CD14-positive monocyte (primary cell): Measurements from ENCODE around the gene WDR91. TPM values are rescaled to one million over a fixed set of nuclear protein-coding genes. Genes with fewer than 3 reads are reported as not detected.
A peak's percentile ranks its signal among the peaks of the same experiment; 100 is the strongest.

ENCODE experiments used
- DNase-seq, 3 donors: peaks; one replicate each; pipeline ENCODE4 v3.0.0-alpha.2; 2011 to 2022
- H2AFZ ChIP-seq: 2 replicates; pipeline ENCODE4 v1.6.0; 2012; ENCODE audit warnings: mild to moderate bottlenecking, low read depth, low read length, inconsistent platforms; ENCODE audit not compliant: insufficient read depth, poor library complexity, severe bottlenecking
- H3K27ac ChIP-seq, 2 donors: 1 replicate in 1 of 2; 2 replicates in 1 of 2; pipeline ENCODE4 v1.5.1; 2012 to 2013; ENCODE audit warnings: low read length in 2 of 2, control low read depth in 1 of 2, inconsistent platforms in 1 of 2, low read depth in 1 of 2, mild to moderate bottlenecking in 1 of 2
- H3K27me3 ChIP-seq, 2 donors: one replicate each; pipeline versions ENCODE4 v1.6.0 to v1.6.1; 2011 to 2013; ENCODE audit warnings: low read length in 2 of 2; ENCODE audit not compliant: control insufficient read depth in 2 of 2, insufficient read depth in 2 of 2
- H3K36me3 ChIP-seq, 2 donors: replicated peaks in 1 of 2; 1 replicate in 1 of 2; 2 replicates in 1 of 2; pipeline versions ENCODE4 v1.5.1 to v1.6.1; 2012 to 2013; ENCODE audit warnings: low read length in 2 of 2, control low read depth in 1 of 2, inconsistent platforms in 1 of 2, mild to moderate bottlenecking in 1 of 2; ENCODE audit not compliant: insufficient read depth in 2 of 2, control insufficient read depth in 1 of 2
- H3K4me1 ChIP-seq, 2 donors: 1 replicate in 1 of 2; 2 replicates in 1 of 2; pipeline versions ENCODE4 v1.5.1 to v1.6.1; 2012 to 2013; ENCODE audit warnings: low read length in 2 of 2, control low read depth in 1 of 2, inconsistent platforms in 1 of 2, mild to moderate bottlenecking in 1 of 2, moderate library complexity in 1 of 2; ENCODE audit not compliant: insufficient read depth in 2 of 2, control insufficient read depth in 1 of 2
- H3K4me2 ChIP-seq: replicated peaks from 2 replicates; pipeline ENCODE3; 2012; ENCODE audit warnings: low read length, moderate library complexity, mild to moderate bottlenecking; ENCODE audit not compliant: poor library complexity, severe bottlenecking; ENCODE audit errors: extremely low read depth
- H3K4me3 ChIP-seq, 3 experiments: fragments of 200-600 bp in 1 of 3; sonication (generic) in 1 of 3; replicated peaks in 1 of 3; 1 replicate in 2 of 3; 2 replicates in 1 of 3; pipeline ENCODE4 v1.5.1; 2011 to 2013; ENCODE audit warnings: low read length in 3 of 3, mild to moderate bottlenecking in 3 of 3, control low read depth in 2 of 3, low read depth in 2 of 3, inconsistent platforms in 1 of 3, moderate library complexity in 1 of 3
- H3K79me2 ChIP-seq: 2 replicates; pipeline ENCODE4 v1.6.0; 2012; ENCODE audit warnings: mild to moderate bottlenecking, control low read depth, inconsistent platforms, low read length, moderate library complexity; ENCODE audit not compliant: insufficient read depth
- H3K9ac ChIP-seq: 2 replicates; pipeline ENCODE4 v1.6.0; 2017; ENCODE audit warnings: low read length, mild to moderate bottlenecking; ENCODE audit not compliant: insufficient read depth, poor library complexity, severe bottlenecking
- H3K9me3 ChIP-seq, 2 donors: replicated peaks in 1 of 2; 1 replicate in 1 of 2; 2 replicates in 1 of 2; pipeline versions ENCODE4 v1.5.1 to v1.6.1; 2012 to 2013; ENCODE audit warnings: low read length in 2 of 2, control low read depth in 1 of 2; ENCODE audit not compliant: control insufficient read depth in 1 of 2, insufficient read depth in 1 of 2
- H4K20me1 ChIP-seq: 2 replicates; pipeline ENCODE4 v1.6.0; 2012; ENCODE audit warnings: mild to moderate bottlenecking, low read length, control low read depth, moderate library complexity; ENCODE audit not compliant: insufficient read depth
- H3K27ac Mint-ChIP-seq, 7 donors: one replicate each; pipeline ENCODE4 v1.8.0; 2020; ENCODE audit warnings: mild to moderate bottlenecking in 7 of 7, mixed read lengths in 7 of 7, moderate library complexity in 6 of 7, inconsistent platforms in 2 of 7
- H3K27me3 Mint-ChIP-seq, 3 donors: one replicate each; pipeline ENCODE4 v1.8.0; 2021 to 2022; ENCODE audit warnings: low read depth in 3 of 3, mild to moderate bottlenecking in 3 of 3, mixed read lengths in 3 of 3, moderate library complexity in 3 of 3, inconsistent platforms in 1 of 3
- H3K36me3 Mint-ChIP-seq, 2 donors: one replicate each; pipeline ENCODE4 v1.8.0; 2020; ENCODE audit warnings: mixed read lengths in 2 of 2, inconsistent platforms in 1 of 2, mild to moderate bottlenecking in 1 of 2
- H3K4me1 Mint-ChIP-seq: one replicate; pipeline ENCODE4 v1.8.0; 2020; ENCODE audit warnings: mild to moderate bottlenecking, mixed read lengths
- H3K4me3 Mint-ChIP-seq, 2 donors: one replicate each; pipeline ENCODE4 v1.8.0; 2020; ENCODE audit warnings: mild to moderate bottlenecking in 2 of 2, mixed read lengths in 2 of 2, moderate library complexity in 1 of 2
- H3K9me3 Mint-ChIP-seq, 7 donors: one replicate each; pipeline ENCODE4 v1.8.0; 2020 to 2022; ENCODE audit warnings: mixed read lengths in 7 of 7, mild to moderate bottlenecking in 6 of 7, moderate library complexity in 6 of 7, inconsistent platforms in 2 of 7
- CTCF ChIP-seq: fragments of 200-600 bp; IDR thresholded peaks from one replicate; pipeline ENCODE4 v1.8.0; 2022; ENCODE audit warnings: antibody characterized with exemption, mild to moderate bottlenecking
- WGBS: methylation state at CpG from one replicate; pipeline ENCODE4 v1.1.5; 2013; ENCODE audit warnings: missing lambda C conversion rate; ENCODE audit not compliant: insufficient coverage; 5-methylcytosine and 5-hydroxymethylcytosine counted together
- intact Hi-C, 2 donors: fragments of 100-400 bp; cut with micrococcal nuclease; formaldehyde crosslinking; loops; one replicate each; pipeline versions ENCODE4 v1.15.0 to v1.15.1; 2023
- polyA plus RNA-seq, 3 donors: library from polyadenylated mRNA; depleted of rRNA in 1 of 3; unstranded in 2 of 3; stranded (reverse) in 1 of 3; fragments of 300-500 nt in 2 of 3; fragments of >200 nt in 1 of 3; fragmentation: Illumina TruSeq in 2 of 3; gene quantifications; 1 replicate in 2 of 3; 2 replicates in 1 of 3; pipeline ENCODE4 v1.2.3, GENCODE V29; 2012 to 2021

Gene WDR91
- polyA plus RNA-seq, 3 donors: 2.5 to 35.0 (median 3.9) TPM

GRCh38 chr7:135150072-135150782 is 61.1 kb downstream of the WDR91 start:
- Histone ChIP-seq H3K4me2 (peak overlapping the region; percentile 77), H3K79me2 (peaks cover 58% of the 10 kb centered on the region), H3K36me3 (no peaks in the 10 kb centered on the region), H3K9ac (peak overlapping the region; percentile 75), H2AFZ (no peak overlapping the region), H3K4me3 (peak overlapping the region in 2 of 3 experiments; percentile 2 to 81), H3K4me1 (peaks cover 52 to 60% of the 10 kb centered on the region in 2 donors), H4K20me1 (no peaks in the 10 kb centered on the region), H3K9me3 (no peaks in the 10 kb centered on the region), H3K27me3 (no peaks in the 10 kb centered on the region), H3K27ac (peak overlapping the region; percentile 88 to 99)
- Mint-ChIP-seq H3K4me1 (peaks cover 63% of the 10 kb centered on the region), H3K4me3 (peak overlapping the region; percentile 88 to 96), H3K36me3 (peaks cover 20 to 36% of the 10 kb centered on the region in 2 donors), H3K27ac (peak overlapping the region; percentile 99 to 100 (median 99)), H3K27me3 (peaks cover 0 to 2% (median 0%) of the 10 kb centered on the region in 3 donors), H3K9me3 (peaks cover 1 to 24% (median 7%) of the 10 kb centered on the region in 7 donors)
- TF ChIP-seq CTCF: no peak
- peak; percentile 41 to 65 (median 52) for DNase-seq
- intact Hi-C loops: loop anchor here in 1 of 2 donors (2.0 to 5.0 kb wide), 2 partner anchors 19 to 57 kb away; no protein-coding TSS in a partner anchor
- 63% methylated on average over 6 of the region's 8 CpGs for WGBS

- H3K4me1 ChIP-seq: peaks cover 52 to 60% of the 10 kb centered on the region in 2 donors
Observed at GRCh38 chr7:135147899-135148721, 63.2 kb downstream of the WDR91 start, which contains the start of gene TMEM140. Gene TMEM140 (plus strand): TSS chr7:135148072. CDS start chr7:135164442, 16,370 bp downstream.

More at GRCh38 chr7:135147899-135148721, 63.2 kb downstream of the WDR91 start, which contains the start of gene TMEM140:
- intact Hi-C loops: loop anchor here in 1 of 2 donors (5.0 kb wide), 1 partner anchor 64 kb away; the partner anchor contains the start of gene WDR91
- Histone ChIP-seq H3K27ac (peak within 1 kb of the TSS; percentile 89 to 99), H4K20me1 (no peaks in the 10 kb centered on the region), H3K36me3 (no peaks in the 10 kb centered on the region), H3K4me3 (peak within 1 kb of the TSS; percentile 68 to 98 (median 81)), H3K9me3 (no peaks in the 10 kb centered on the region), H3K79me2 (peaks cover 40% of the 10 kb centered on the region), H2AFZ (peak within 1 kb of the TSS; percentile 87), H3K9ac (peak within 1 kb of the TSS; percentile 81), H3K4me2 (peak within 1 kb of the TSS; percentile 77), H3K27me3 (no peaks in the 10 kb centered on the region)
- WGBS: 0% methylated on average over 8 of the region's 13 CpGs
- DNase-seq: peak; percentile 57 to 63 (median 61)
- Mint-ChIP-seq H3K4me1 (peaks cover 61% of the 10 kb centered on the region), H3K27ac (peak within 1 kb of the TSS; percentile 93 to 99 (median 96)), H3K4me3 (peak within 1 kb of the TSS; percentile 96), H3K9me3 (peaks cover 0 to 6% (median 0%) of the 10 kb centered on the region in 7 donors), H3K36me3 (peaks cover 11 to 21% of the 10 kb centered on the region in 2 donors), H3K27me3 (peaks cover 0 to 2% (median 0%) of the 10 kb centered on the region in 3 donors)
- no peak for TF ChIP-seq CTCF
